NCI-H1694 (cell line): ENCODE measurements around the gene UBE2J2.

Source experiments
- DNase-seq: peaks from one replicate; lab custom pipeline; 2025; lab: John Stamatoyannopoulos, UW

Gene UBE2J2

DNA sequence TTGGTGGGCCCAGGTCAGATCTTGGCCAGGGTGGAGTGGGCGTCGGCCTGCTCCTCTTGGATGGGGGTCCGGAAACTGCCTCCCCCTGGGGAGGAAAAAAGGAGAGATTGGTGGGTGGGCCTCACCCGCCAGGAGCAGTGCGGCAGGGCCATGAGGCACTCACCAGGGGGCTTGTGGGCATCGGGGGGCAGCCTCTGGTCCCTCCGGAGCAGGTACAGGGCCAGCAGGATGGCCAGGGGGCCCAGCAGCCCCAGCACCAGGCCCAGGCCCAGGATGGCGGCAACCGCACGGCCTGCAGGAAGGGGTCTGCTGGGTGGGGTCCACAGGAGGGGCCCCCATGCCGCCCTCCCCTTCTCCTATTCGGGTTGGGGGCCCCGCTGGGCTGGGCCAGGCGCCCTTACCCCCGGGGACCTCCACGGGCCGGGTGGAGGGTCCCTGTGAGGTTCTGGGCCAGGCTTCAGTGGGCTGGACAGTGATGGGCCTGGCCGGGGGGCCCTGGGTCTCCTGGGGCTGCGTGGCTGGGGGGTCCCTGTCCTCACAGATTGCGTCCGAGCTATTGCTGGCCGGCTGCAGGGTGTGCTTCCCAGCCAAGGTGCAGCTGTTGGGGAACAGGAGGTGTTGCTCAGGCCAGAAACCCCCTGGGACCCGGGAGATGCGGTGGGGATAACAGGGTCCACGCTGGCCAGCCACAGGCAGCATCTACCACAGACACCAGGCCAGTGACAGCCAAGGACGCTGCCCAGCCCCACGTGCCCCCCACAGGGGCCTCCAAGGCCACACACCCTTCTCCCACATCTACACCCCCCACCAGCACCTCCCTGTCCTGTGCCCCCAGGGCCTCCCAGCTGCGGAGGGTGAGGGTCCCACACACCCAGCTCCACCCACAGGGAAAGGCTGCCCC lies 61.9 kb downstream of the UBE2J2 start:
- no peak for DNase-seq

- DNase-seq = no peak
Observed at GRCh38 chr1:1210726-1211540, 62.7 kb downstream of the UBE2J2 start.

DNA sequence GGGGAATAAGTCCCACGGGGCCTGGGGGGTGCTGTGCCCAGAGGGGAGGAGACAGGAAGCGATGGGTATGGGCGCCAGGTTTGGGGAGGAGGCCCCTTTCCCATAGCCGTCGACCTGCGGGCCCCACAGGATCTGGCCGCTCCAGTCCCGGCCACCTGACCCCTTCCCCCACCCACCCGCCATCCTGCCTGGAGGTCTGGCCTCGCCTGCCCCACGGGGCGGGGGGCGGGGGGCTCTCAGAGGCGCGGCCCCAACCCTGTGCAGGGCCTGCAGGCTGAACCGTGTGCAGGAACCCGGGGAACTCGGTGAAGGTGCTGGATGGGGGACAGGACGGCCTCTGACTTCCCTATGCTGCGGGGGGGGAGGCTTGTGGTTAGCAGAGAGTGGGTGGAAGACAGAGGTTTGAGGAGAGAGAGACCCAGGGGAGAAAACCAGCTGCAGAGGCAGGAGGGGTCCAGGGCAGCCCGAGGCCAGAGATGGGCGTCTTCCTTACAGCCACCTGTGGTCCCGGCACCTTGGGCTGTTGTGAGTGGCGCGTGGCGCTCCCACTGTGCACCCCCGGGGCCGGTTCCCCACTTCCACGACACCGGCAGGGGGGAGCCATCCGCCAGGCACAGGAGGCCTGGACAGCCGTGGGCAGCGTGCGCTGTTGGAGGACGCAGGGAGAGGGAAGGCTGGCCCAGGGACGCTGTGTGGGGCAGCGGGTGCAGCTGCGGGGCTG lies 64.8 kb downstream of the UBE2J2 start:
- no peak for DNase-seq

- no peak for DNase-seq
Observed at GRCh38 chr1:1207571-1207892, 66.1 kb downstream of the UBE2J2 start.

- DNase-seq = no peak
Observed at GRCh38 chr1:1206966-1207531, 66.6 kb downstream of the UBE2J2 start.

DNA sequence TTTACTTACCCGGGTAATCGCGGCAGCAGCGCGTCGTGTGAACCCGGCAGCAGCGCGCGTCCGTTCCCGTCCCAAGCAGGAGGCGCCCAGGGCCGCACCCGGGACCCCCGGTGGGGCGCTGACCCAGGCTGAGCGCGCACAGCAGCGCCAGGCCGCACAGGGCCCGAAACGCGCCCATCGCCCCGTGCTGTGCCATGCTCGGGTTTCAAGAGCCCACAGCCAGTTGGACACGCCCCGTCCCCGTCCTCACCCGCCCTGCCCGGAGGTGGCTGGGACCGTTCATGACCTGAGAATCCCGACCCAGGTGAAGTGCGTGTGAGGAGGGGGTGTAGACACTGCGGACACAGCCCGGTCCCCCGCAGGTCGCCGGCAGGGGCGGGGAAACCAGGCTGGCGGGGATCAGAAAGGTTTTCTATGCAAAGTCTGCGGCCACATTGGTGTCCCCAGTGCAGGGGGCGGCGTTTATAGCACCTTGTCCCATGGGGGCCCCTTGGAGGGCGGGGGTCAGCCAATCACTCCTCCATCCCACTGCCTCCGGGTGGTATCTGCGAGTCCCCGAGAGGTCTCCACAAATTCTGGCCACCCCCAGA lies 67.2 kb downstream of the UBE2J2 start, which contains the start of gene TNFRSF18:
Gene TNFRSF18, minus strand, starts transcription at position 217 of the 590 bp plus-strand sequence. Its CDS starts 21 bp downstream, at position 196.
- DNase-seq = no peak

DNA sequence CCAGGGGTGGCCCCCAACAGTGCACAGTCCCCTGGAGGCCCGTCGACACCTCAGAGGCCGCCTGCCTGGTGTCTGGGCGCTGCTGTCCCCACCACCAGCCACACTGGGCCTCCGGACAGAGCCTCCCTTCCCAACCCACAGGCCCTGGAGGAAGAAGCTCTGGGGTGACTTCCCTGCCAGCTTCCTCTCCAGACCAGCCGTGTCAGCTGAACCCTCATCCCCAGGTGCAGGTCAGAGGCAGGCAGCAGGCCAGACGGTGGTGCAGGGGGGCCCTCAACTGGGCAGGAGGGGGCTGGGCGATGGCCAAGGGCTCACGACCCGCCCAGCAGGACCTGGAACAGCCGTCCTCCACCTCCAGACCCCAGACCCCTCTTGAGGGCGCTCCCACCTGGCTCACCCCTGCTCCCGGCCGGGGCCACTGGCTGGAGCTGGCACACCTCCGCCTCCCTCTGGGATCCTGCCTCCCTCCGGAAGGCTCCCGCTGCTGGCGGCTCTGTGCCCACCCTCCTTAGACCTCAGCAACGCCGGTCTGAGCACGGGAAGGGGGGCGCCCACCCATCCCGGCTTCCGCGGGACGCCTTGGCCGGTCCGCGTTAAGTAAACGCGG lies 67.8 kb downstream of the UBE2J2 start:
- no peak for DNase-seq

DNA sequence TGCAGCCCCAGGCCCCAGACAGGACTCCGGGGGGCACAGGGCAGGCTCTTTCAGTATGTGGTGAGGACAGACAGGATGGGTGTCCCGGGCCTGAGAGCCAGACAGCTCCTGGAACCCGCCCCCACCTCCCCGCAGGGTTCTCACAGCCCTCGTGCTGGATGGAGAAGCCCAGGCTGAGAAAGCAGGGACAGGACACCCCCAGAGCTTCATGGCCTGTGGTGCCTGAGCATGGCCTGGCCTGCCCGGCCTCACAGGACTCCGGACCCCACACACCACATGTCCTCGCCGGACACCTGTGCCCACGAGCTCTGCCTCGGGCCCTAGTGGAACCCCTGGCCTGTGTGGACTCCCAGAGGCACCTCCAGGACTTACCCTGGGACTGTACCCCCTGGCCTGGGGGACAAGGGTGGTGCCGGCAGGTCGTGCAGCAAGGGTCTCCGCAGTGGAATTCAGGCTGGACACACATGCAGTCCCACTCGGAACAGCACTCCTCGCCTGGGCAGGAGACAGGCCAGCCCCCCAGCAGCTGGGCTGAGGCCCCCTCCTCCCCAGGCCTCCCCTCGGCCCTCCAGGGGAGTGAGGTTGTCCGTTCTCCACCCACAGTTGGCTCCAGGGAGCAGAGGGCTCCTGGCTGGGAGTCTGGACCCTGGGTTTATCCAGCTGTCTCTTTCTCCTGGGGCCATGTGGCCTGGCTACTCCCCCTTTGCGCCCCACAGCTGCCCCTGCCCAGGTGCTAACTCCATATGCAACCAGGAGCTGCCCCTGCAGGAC lies 68.5 kb downstream of the UBE2J2 start:
- DNase-seq = no peak

DNA sequence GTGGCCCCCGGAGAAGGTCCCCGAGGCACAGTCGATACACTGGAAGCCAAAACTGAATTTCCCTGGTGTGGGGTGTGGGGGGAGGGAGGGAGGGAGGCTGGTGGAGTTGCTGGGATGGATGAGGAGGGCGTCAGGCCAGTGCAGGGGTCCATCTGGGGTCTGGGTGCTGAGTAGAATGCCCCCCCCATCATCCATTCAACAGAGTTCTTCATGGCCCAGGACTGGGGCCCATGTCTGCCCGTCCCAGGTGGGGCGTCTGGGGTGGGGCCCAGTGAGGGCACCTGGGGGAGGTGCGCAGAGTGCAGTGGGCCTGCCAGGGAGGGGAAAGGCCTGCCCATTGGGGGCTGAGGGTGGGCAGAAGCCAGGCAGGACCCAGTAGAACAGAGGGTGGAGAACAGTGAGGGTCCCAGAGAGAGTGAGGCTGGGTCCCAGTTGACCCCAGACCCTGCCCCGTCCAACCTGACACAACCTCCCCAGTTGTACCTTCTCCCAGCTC lies 69.2 kb downstream of the UBE2J2 start:
- no peak for DNase-seq
